ENCODE data around the gene MAP3K15. TPM values are rescaled to one million over a fixed set of nuclear protein-coding genes. Genes with fewer than 3 reads are reported as not detected.

The MAP3K15 gene
- total RNA-seq, 6 donors from 2014 or later: 0.44 to 5.2 (median 1.4) TPM

DNA sequence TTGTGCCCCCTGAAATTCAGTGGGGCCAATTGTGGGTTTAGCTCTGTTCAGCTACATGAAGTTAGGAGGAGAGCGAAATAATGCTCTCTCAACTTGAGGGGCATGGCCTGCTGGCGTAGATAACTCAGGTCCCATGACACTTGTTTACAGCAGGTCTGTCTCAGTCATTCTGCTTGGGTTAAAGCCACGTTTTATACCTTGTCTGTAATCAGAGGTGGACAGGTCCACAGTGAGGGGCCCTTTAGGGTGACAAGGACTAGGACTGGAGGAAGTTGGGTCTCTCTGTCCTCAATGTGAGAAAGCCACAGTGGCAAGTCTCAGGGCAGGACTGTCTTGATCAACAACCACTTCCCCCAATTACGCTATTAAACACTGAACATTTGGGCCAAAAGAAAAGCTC is 122.6 kb downstream of the MAP3K15 start:
- DNase-seq: no peak
- no peaks in the 10 kb centered on the region for H3K9me3 ChIP-seq
- H3K27ac ChIP-seq: no peak overlapping the region
- no peak overlapping the region for H3K4me3 ChIP-seq
- TF ChIP-seq POLR2A (IDR thresholded peaks at IDR 0.05) (no peak), EP300 (IDR thresholded peaks at IDR 0.05) (no peak), POLR2AphosphoS5 (IDR thresholded peaks at IDR 0.05) (no peak)
- TF ChIP-seq, protein P1, sequence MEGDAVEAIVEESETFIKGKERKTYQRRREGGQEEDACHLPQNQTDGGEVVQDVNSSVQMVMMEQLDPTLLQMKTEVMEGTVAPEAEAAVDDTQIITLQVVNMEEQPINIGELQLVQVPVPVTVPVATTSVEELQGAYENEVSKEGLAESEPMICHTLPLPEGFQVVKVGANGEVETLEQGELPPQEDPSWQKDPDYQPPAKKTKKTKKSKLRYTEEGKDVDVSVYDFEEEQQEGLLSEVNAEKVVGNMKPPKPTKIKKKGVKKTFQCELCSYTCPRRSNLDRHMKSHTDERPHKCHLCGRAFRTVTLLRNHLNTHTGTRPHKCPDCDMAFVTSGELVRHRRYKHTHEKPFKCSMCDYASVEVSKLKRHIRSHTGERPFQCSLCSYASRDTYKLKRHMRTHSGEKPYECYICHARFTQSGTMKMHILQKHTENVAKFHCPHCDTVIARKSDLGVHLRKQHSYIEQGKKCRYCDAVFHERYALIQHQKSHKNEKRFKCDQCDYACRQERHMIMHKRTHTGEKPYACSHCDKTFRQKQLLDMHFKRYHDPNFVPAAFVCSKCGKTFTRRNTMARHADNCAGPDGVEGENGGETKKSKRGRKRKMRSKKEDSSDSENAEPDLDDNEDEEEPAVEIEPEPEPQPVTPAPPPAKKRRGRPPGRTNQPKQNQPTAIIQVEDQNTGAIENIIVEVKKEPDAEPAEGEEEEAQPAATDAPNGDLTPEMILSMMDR (IDR thresholded peaks at IDR 0.05): no peak
- peaks cover 0 to 4% (median 0%) of the 10 kb centered on the region in 4 donors for H3K4me1 ChIP-seq
- no peaks in the 10 kb centered on the region for H3K36me3 ChIP-seq
- H3K27me3 ChIP-seq: no peaks in the 10 kb centered on the region
- no peak for ATAC-seq (ENCODE audit: low FRiP score in 2 of 2)
- WGBS, 2 donors: 68% methylated on average over 4 of the region's 4 CpGs; no CpG with 5 or more reads in 1 of the 2 donors

DNA sequence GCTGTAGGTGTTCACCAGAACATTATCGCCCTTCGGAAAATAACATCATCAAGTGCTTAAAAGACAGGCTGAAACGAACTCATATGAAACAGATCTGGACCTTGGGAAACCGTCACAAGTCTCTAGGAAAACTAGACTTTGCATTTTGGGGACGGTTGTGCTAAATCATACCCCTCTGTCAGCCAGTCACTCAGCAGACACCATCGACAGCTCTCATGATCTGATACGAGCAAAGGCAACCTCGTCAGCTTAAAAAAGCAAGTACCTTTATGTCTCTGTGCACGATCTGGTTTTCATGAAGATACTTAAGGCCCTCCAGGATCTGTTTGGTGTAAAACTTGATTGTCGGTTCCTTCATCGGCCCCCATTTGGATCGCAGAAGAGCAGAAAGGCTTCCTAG is 123.2 kb downstream of the MAP3K15 start:
- TF ChIP-seq POLR2A (IDR thresholded peaks at IDR 0.05): no peak
- TF ChIP-seq, protein P1 (IDR thresholded peaks at IDR 0.05): no peak
- TF ChIP-seq EP300 (IDR thresholded peaks at IDR 0.05): no peak
- TF ChIP-seq POLR2AphosphoS5 (IDR thresholded peaks at IDR 0.05): no peak
- 84 to 86% methylated on average over 12 of the region's 12 CpGs for WGBS, 2 donors
- DNase-seq (no peak), ATAC-seq (ENCODE audit: low FRiP score in 2 of 2) (no peak)
- Histone ChIP-seq H3K27ac (no peak overlapping the region), H3K4me1 (peaks cover 0 to 6% (median 0%) of the 10 kb centered on the region in 4 donors), H3K36me3 (no peaks in the 10 kb centered on the region), H3K4me3 (no peak overlapping the region), H3K27me3 (no peaks in the 10 kb centered on the region), H3K9me3 (no peaks in the 10 kb centered on the region)

DNA sequence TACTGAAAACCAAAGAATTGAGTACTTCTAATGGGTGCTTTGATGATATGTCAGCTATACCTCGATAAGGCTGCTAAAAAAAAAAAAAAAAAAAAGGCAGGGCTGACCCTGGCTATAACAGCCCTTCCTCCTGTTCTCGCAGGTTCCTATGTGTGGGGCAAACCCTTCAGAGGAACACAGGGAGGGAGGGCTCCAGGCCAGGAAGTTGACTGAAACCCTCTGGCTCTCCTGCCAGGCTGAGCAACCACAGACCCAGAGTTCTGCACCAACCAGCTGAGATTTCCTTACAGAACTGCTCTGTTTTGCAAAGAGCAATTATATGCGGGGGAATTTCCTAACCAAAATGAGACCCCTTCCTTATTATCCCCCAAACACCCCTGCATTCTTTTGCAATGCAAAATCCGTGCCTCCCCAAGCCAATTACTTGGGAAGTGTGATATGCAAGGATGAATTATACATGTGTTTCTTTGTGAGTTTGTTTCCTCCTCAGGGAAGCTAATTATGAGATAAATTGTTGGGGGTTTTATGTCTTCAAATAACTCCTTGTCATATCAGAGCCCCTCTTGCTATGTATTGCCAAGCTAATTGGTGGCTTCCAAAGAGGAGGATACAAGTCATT is 126.0 kb downstream of the MAP3K15 start:
- DNase-seq (peak in 1 of 2 donors; percentile 27), ATAC-seq (ENCODE audit: low FRiP score in 2 of 2) (no peak)
- Histone ChIP-seq H3K4me3 (no peak overlapping the region), H3K27ac (no peak overlapping the region), H3K36me3 (no peaks in the 10 kb centered on the region), H3K9me3 (no peaks in the 10 kb centered on the region), H3K27me3 (no peaks in the 10 kb centered on the region), H3K4me1 (peaks cover 0 to 6% (median 0%) of the 10 kb centered on the region in 4 donors)
- TF ChIP-seq POLR2A (IDR thresholded peaks at IDR 0.05) (no peak), EP300 (IDR thresholded peaks at IDR 0.05) (no peak), POLR2AphosphoS5 (IDR thresholded peaks at IDR 0.05) (no peak)
- TF ChIP-seq, protein P1 (IDR thresholded peaks at IDR 0.05): no peak
- 19 to 35% methylated on average over 3 to 4 of the region's 4 CpGs for WGBS, 2 donors

DNA sequence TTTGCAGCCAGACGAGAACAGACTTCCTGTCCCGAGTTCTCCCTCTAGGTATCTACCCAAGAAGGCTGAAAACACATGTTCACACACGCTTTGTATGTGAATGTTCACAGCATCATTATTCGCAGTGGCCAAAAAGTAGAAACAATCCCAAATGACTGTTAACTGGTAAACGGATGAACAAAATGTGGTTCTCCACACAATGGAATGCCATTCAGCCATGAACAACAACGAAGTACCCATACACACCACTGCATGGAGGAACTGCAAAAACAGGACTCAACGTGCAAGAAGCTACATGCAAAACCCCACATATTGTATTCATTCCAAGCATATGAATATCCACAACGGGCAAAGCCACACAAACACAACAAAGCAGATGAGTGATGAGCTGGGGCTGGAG is 126.6 kb downstream of the MAP3K15 start:
- Histone ChIP-seq H3K4me1 (peaks cover 0 to 6% (median 0%) of the 10 kb centered on the region in 4 donors), H3K27ac (no peak overlapping the region), H3K36me3 (no peaks in the 10 kb centered on the region), H3K4me3 (no peak overlapping the region), H3K9me3 (no peaks in the 10 kb centered on the region), H3K27me3 (no peaks in the 10 kb centered on the region)
- ATAC-seq (ENCODE audit: low FRiP score in 2 of 2): no peak
- TF ChIP-seq EP300 (IDR thresholded peaks at IDR 0.05) (no peak), POLR2A (IDR thresholded peaks at IDR 0.05) (no peak), POLR2AphosphoS5 (IDR thresholded peaks at IDR 0.05) (no peak)
- TF ChIP-seq, protein P1 (IDR thresholded peaks at IDR 0.05): no peak
- 58 to 65% methylated on average over 8 of the region's 8 CpGs for WGBS, 2 donors
- DNase-seq: no peak

Measured in upper lobe of left lung (tissue), 6 donors.